Measurements from ENCODE around the gene SLC7A8. TPM values are rescaled to one million over a fixed set of nuclear protein-coding genes. Genes with fewer than 3 reads are reported as not detected.
A peak's percentile ranks its signal among the peaks of the same experiment; 100 is the strongest.

The SLC7A8 gene
- total RNA-seq, 1 experiment from 2014 or later = 77.9 TPM

DNA sequence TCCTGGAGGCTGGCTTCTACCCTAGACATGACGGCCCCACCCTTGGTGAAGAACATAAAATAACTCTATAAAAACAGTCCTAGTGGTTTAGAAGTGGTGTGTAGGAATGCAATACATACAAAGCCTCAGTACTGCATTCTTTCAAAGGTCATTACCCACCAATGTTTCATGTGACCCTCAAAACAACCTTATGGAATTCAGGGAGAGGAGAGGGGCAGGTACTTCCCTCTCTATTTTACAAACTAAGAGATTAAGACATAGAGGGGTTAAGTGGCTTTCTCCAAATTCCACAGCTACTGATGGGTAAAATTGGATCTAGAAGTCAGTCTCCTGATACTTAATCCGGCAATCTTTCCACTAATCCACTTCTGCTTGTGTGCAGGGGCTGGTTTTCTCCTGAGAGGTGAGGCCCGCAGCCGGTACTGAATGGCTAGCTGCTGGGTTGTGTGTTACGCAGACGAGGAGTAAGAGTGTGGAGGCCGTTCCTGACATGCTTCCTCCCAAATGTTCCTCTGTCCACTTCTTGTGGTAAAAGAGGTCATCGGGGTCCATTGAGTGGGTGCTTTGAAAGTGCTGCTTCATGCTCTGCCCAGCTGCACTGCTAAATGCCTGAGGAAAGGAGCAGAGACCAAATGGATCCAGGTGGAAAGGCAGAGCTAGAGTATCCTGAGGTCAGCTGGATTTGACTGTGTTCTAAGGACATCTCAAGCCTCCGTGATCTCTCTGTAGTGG is 16.2 kb downstream of the SLC7A8 start:
- no peak overlapping the region for H3K4me2 ChIP-seq (ENCODE audit: insufficient read depth, insufficient read length, low read length)

More for the DNA sequence above, 16.2 kb downstream of the SLC7A8 start:
- Histone ChIP-seq H3K79me2 (ENCODE audit: insufficient read depth, low read length) (peaks cover 2% of the 10 kb centered on the region; the same call in 1 of the 2 replicates), H3K9me3 (ENCODE audit: control insufficient read depth, low read depth, low read length) (no peaks in the 10 kb centered on the region), H3K14ac (ENCODE audit: insufficient read depth, low read length) (no peak overlapping the region), H4K91ac (ENCODE audit: insufficient read length, low read depth, low read length) (no peak overlapping the region), H4K8ac (replicated peaks; ENCODE audit: insufficient read length, low read depth, low read length) (no peak overlapping the region), H3T11ph (ENCODE audit: low read length) (no peak overlapping the region), H3K23me2 (ENCODE audit: insufficient read length, low read depth, low read length, poor library complexity, severe bottlenecking) (no peaks in the 10 kb centered on the region), H2BK12ac (ENCODE audit: insufficient read length, low read depth, low read length) (no peak overlapping the region), H2BK120ac (ENCODE audit: low read depth, low read length, poor library complexity, severe bottlenecking) (no peak overlapping the region), H3K4ac (ENCODE audit: low read depth, low read length) (no peak overlapping the region), H2BK15ac (ENCODE audit: low read depth, low read length) (no peak overlapping the region), H2BK5ac (ENCODE audit: insufficient read length, low read length) (no peak overlapping the region), H3K23ac (ENCODE audit: insufficient read length, low read depth, low read length) (no peak overlapping the region), H3K4me1 (ENCODE audit: insufficient read depth, low read length) (peaks cover 6% of the 10 kb centered on the region; the same call in 1 of the 2 replicates), H3K27me3 (ENCODE audit: insufficient read depth, low read length) (no peaks in the 10 kb centered on the region), H3K79me1 (ENCODE audit: insufficient read depth, low read depth, low read length, poor library complexity, severe bottlenecking) (no peaks in the 10 kb centered on the region), H3K9ac (ENCODE audit: extremely low read depth, insufficient read length, low read length) (no peak overlapping the region), H3K18ac (ENCODE audit: insufficient read length, low read depth, low read length) (no peak overlapping the region), H2AK5ac (ENCODE audit: insufficient read length, low read length) (no peak overlapping the region), H4K20me1 (ENCODE audit: control insufficient read depth, insufficient read depth, insufficient read length) (no peaks in the 10 kb centered on the region), H2AFZ (ENCODE audit: low read length) (no peak overlapping the region), H3K56ac (ENCODE audit: insufficient read length, low read depth, low read length) (no peak overlapping the region), H3K27ac (ENCODE audit: insufficient read length, low read depth, low read length) (no peak overlapping the region), H4K5ac (ENCODE audit: insufficient read length, low read depth, low read length) (no peak overlapping the region), H2BK20ac (ENCODE audit: low read depth, low read length, poor library complexity, severe bottlenecking) (no peak overlapping the region)
- no peaks in the 10 kb centered on the region for H3K27me3 Mint-ChIP-seq (ENCODE audit: low read depth)
- H3K27ac Mint-ChIP-seq = peak overlapping the region in 2 of 3 experiments; percentile 41 to 45; a peak in 2 of 7 replicates
- no peak for DNase-seq
- no peak overlapping the region for H3K4me3 Mint-ChIP-seq
- no peaks in the 10 kb centered on the region for H3K9me3 Mint-ChIP-seq
- whole genome bisulfite sequencing (ENCODE audit: extremely low coverage, insufficient read length, low lambda C conversion rate) = no CpG with 5 or more reads among the region's 9 CpGs
- H3K36me3 Mint-ChIP-seq (ENCODE audit: insufficient read depth in 1 of 3, low read depth in 3 of 3) = peaks cover 38 to 51% (median 42%) of the 10 kb centered on the region in 3 experiments
- TF ChIP-seq, protein P1, sequence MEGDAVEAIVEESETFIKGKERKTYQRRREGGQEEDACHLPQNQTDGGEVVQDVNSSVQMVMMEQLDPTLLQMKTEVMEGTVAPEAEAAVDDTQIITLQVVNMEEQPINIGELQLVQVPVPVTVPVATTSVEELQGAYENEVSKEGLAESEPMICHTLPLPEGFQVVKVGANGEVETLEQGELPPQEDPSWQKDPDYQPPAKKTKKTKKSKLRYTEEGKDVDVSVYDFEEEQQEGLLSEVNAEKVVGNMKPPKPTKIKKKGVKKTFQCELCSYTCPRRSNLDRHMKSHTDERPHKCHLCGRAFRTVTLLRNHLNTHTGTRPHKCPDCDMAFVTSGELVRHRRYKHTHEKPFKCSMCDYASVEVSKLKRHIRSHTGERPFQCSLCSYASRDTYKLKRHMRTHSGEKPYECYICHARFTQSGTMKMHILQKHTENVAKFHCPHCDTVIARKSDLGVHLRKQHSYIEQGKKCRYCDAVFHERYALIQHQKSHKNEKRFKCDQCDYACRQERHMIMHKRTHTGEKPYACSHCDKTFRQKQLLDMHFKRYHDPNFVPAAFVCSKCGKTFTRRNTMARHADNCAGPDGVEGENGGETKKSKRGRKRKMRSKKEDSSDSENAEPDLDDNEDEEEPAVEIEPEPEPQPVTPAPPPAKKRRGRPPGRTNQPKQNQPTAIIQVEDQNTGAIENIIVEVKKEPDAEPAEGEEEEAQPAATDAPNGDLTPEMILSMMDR (conservative IDR thresholded peaks at IDR 0.05) = no peak
- H3K4me1 Mint-ChIP-seq = peaks cover 16 to 20% of the 10 kb centered on the region in 2 experiments

Measured in H9 (cell line).